K562 (cell line): ENCODE data around the gene TCF7. TPM values are rescaled to one million over a fixed set of nuclear protein-coding genes. Genes with fewer than 3 reads are reported as not detected.

Experiments used
- ARID3A ChIP-seq: IDR thresholded peaks from 2 replicates; pipeline ENCODE4 v1.6.1; 2012; ENCODE audit warnings: low read depth, low read length, improper control_type of control experiment, borderline replicate concordance
- CREB1 ChIP-seq, 2 experiments: sonication (generic) in 1 of 2; formaldehyde crosslinking in 1 of 2; IDR thresholded peaks; 2 replicates each; pipeline versions ENCODE4 v1.6.1 to v1.8.0; 2012 to 2022; ENCODE audit warnings: inconsistent platforms in 1 of 2, mild to moderate bottlenecking in 1 of 2, missing genetic modification reagents in 1 of 2, moderate library complexity in 1 of 2
- E2F8 ChIP-seq: fragments of 450-650 bp; IDR thresholded peaks from 2 replicates; pipeline ENCODE4 v1.7.1; 2018; ENCODE audit warnings: mild to moderate bottlenecking, low read depth; ENCODE audit not compliant: partially characterized antibody
- FOXJ3 ChIP-seq: sonication (generic); formaldehyde crosslinking; IDR thresholded peaks from 2 replicates; pipeline ENCODE4 v1.4.0; 2020; ENCODE audit warnings: mild to moderate bottlenecking, missing genetic modification reagents
- GTF2A2 ChIP-seq: IDR thresholded peaks from 2 replicates; pipeline ENCODE4 v1.6.1; 2016; ENCODE audit warnings: mild to moderate bottlenecking, missing genetic modification characterization, missing compliant biosample characterization
- HMGXB4 ChIP-seq: sonication (generic); formaldehyde crosslinking; IDR thresholded peaks from 2 replicates; pipeline ENCODE4 v1.8.1; 2023; ENCODE audit warnings: mild to moderate bottlenecking, missing genetic modification reagents
- ILF3 ChIP-seq: fragments of 450-650 bp; IDR thresholded peaks from 2 replicates; pipeline ENCODE4 v1.6.1; 2018; ENCODE audit warnings: antibody characterized with exemption, mild to moderate bottlenecking, moderate library complexity, borderline replicate concordance
- LARP7 ChIP-seq: fragments of 450-650 bp; IDR thresholded peaks from 2 replicates; pipeline ENCODE4 v1.6.1; 2016
- POLR2A ChIP-seq: fragments of 450-650 bp; conservative IDR thresholded peaks from 2 replicates; pipeline ENCODE4 v1.6.1; 2016
- RB1 ChIP-seq: fragments of 450-650 bp; IDR thresholded peaks from 2 replicates; pipeline ENCODE4 v1.6.1; 2017; ENCODE audit warnings: low read depth, mild to moderate bottlenecking
- RBBP5 ChIP-seq: fragments of 200-600 bp; sonication (generic); IDR thresholded peaks from 2 replicates; pipeline ENCODE4 v1.6.1; 2012; ENCODE audit warnings: borderline replicate concordance, mild to moderate bottlenecking, low read length, control low read depth, inconsistent platforms; ENCODE audit not compliant: insufficient read depth, poor library complexity, severe bottlenecking
- RHOXF2B ChIP-seq: fragments of 250-450 bp; sonication (Bioruptor Pico); conservative IDR thresholded peaks from 2 replicates; pipeline ENCODE4 v1.5.1; 2021
- SMAD1 ChIP-seq: fragments of 150-350 bp; IDR thresholded peaks from 2 replicates; pipeline ENCODE4 v1.6.1; 2014; ENCODE audit warnings: low read length, low read depth; ENCODE audit not compliant: partially characterized antibody
- SP1 ChIP-seq: sonication (generic); formaldehyde crosslinking; IDR thresholded peaks from 2 replicates; pipeline ENCODE4 v1.8.1; 2022; ENCODE audit warnings: mild to moderate bottlenecking, missing genetic modification reagents
- TFAP4 ChIP-seq: sonication (generic); formaldehyde crosslinking; IDR thresholded peaks from 2 replicates; pipeline ENCODE4 v1.8.0; 2022; ENCODE audit warnings: missing genetic modification reagents, mild to moderate bottlenecking, moderate library complexity, borderline replicate concordance
- ZNF740 ChIP-seq, 3 experiments: fragments of 200-800 bp in 1 of 3; sonication (Bioruptor generic) in 1 of 3; sonication (generic) in 1 of 3; formaldehyde crosslinking in 1 of 3; IDR thresholded peaks; 2 replicates each; pipeline versions ENCODE4 v1.6.1 to v1.8.0; 2016 to 2022; ENCODE audit warnings: mild to moderate bottlenecking in 2 of 3, missing compliant biosample characterization in 2 of 3, missing genetic modification characterization in 2 of 3, missing genetic modification reagents in 1 of 3
- polyA plus RNA-seq, 8 experiments: library from polyadenylated mRNA; depleted of rRNA in 4 of 8; stranded (reverse) in 5 of 8; unstranded in 3 of 8; fragments of >200 nt; fragmentation: Nextera tagmentation in 2 of 8; fragmentation: Illumina TruSeq in 1 of 8; extraction: Ambion mirVana in 2 of 8; extraction: Trizol in 1 of 8; gene quantifications; 2 replicates each; pipeline versions ENCODE4 v1.2.1 to v1.2.3, GENCODE V29; 2011 to 2014; ENCODE audit warnings: inconsistent platforms in 1 of 8, missing spikeins in 1 of 8
- total RNA-seq, 7 experiments: library from RNA; depleted of rRNA in 6 of 7; stranded (reverse); fragments of >200 nt in 6 of 7; fragmentation: Illumina TruSeq in 2 of 7; extraction: Trizol in 2 of 7; gene quantifications; 2 replicates each; pipeline versions ENCODE4 v1.2.1 to v1.2.3, GENCODE V29; 2011 to 2021; ENCODE audit warnings: low replicate concordance in 1 of 7

Gene TCF7
- total and polyA plus RNA-seq, 9 of the 15 experiments (the other 6 are each of a cell fraction or from before 2014, with no cell fraction given) = 1.6 to 14.9 (median 4.2) TPM

- TF ChIP-seq E2F8 (peak; percentile 1), FOXJ3 (CRISPR knock-in tag) (no peak), HMGXB4 (CRISPR knock-in tag) (peak; percentile 95), RB1 (peak; percentile 61; the same call in 1 of the 2 replicates), GTF2A2 (peak; percentile 93), TFAP4 (CRISPR knock-in tag) (peak; percentile 87), POLR2A (peak; percentile 99), ARID3A (no peak), ILF3 (peak; percentile 73; the same call in 1 of the 2 replicates), RHOXF2B (CRISPR knock-in tag) (no peak), CREB1 (IDR thresholded peaks at IDR 0.05) (peak; percentile 78), CREB1 (CRISPR knock-in tag; IDR thresholded peaks at IDR 0.05) (peak; percentile 80), LARP7 (0 out of 2 replicates have a peak, but pooled peaks have one; percentile 23), RBBP5 (peak; percentile 96), ZNF740 (CRISPR knock-in tag; IDR thresholded peaks at IDR 0.05) (no peak; the same call in 1 of the 2 replicates), ZNF740 (tag; IDR thresholded peaks at IDR 0.05) (peak in 1 of 2 experiments; percentile 68; a peak in 2 of 4 replicates), SP1 (CRISPR knock-in tag) (peak; percentile 93), SMAD1 (peak; percentile 68)
These were observed 62.3 kb downstream of the TCF7 start, which contains the start of gene SKP1 (continued) for GRCh38 chr5:134176511-134177368.
